Body of pancreas (tissue), 4 donors: ENCODE results near the gene AKAP11. TPM values are rescaled to one million over a fixed set of nuclear protein-coding genes. Genes with fewer than 3 reads are reported as not detected.

ENCODE experiments used
- ATAC-seq: fragments of 150-250 bp; one replicate; pipeline ENCODE4 v1.9.1; 2016
- DNase-seq, 4 donors: peaks; one replicate each; pipeline ENCODE4 v3.0.0-alpha.2; 2019
- H3K27ac ChIP-seq, 4 donors: fragments of 200-600 bp; sonication (generic); 1 replicate in 3 of 4; 2 replicates in 1 of 4; pipeline versions ENCODE4 v1.5.1 to v1.6.1; 2016 to 2019; ENCODE audit warnings: mild to moderate bottlenecking in 1 of 4, mixed read lengths in 1 of 4, moderate library complexity in 1 of 4
- H3K27me3 ChIP-seq, 2 donors: fragments of 200-600 bp; sonication (generic); one replicate each; pipeline ENCODE4 v1.6.0; 2016; ENCODE audit warnings: mild to moderate bottlenecking in 1 of 2
- H3K36me3 ChIP-seq, 2 donors: fragments of 200-600 bp; sonication (generic); replicated peaks in 1 of 2; 2 replicates each; pipeline ENCODE4 v1.5.1; 2016; ENCODE audit warnings: low read depth in 2 of 2; ENCODE audit not compliant: insufficient read depth in 1 of 2
- H3K4me1 ChIP-seq: fragments of 200-600 bp; sonication (generic); one replicate; pipeline ENCODE4 v1.6.0; 2016
- H3K4me3 ChIP-seq, 2 donors: fragments of 200-600 bp; sonication (generic); 1 replicate in 1 of 2; 2 replicates in 1 of 2; pipeline ENCODE4 v1.5.1; 2016 to 2019
- H3K9me3 ChIP-seq, 3 donors: fragments of 200-600 bp; sonication (generic); 1 replicate in 2 of 3; 2 replicates in 1 of 3; pipeline ENCODE4 v1.5.1; 2016
- POLR2A ChIP-seq, 3 donors: fragments of 450-650 bp; IDR thresholded peaks; one replicate each; pipeline ENCODE4 v1.6.1; 2016; ENCODE audit warnings: antibody characterized with exemption in 3 of 3, mild to moderate bottlenecking in 2 of 3
- WGBS, 2 donors: methylation state at CpG; one replicate each; pipeline ENCODE4 v1.1.5; 2017; 5-methylcytosine and 5-hydroxymethylcytosine counted together
- intact Hi-C: fragments of 100-400 bp; cut with DNase I; formaldehyde crosslinking; loops from one replicate; pipeline ENCODE4 v1.15.1; 2023
- total RNA-seq, 2 donors: library from RNA; depleted of rRNA; stranded (reverse); fragments of >200 nt; gene quantifications; one replicate each; pipeline ENCODE4 v1.1.0, GENCODE V29; 2016
- TF ChIP-seq, protein P1 (sequence below), 7 experiments: fragments of 450-650 bp in 4 of 7; fragments of 200-600 bp in 3 of 7; sonication (generic) in 3 of 7; IDR thresholded peaks; one replicate each; pipeline ENCODE4 v1.5.1; 2016 to 2019; ENCODE audit warnings: antibody characterized with exemption in 7 of 7

Gene AKAP11
- total RNA-seq, 2 donors from 2014 or later, result 12.5 to 17.9 TPM

DNA sequence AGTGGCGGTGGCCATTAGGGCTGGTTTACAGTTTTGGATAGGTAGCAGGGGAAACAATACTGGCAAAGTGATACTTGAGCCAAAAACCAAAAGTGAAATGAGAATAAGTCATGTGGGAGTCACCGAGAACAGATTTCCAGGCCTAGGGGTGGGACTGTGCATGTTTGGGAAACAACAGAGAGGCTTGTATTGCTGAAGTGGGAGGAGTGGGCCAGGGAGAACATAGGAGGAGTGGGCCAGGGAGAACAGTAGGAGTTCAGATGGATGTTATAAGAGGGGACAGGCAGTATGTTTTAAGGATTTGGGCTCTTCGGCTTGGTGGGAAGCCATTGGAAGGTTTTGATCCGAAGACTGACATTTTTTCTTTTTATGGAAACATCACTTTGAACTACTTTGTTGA lies 35.5 kb downstream of the AKAP11 start:
- H3K36me3 ChIP-seq, result peaks cover 0 to 5% of the 10 kb centered on the region in 2 donors
- no peak for DNase-seq
- 69 to 70% methylated on average over 4 of the region's 4 CpGs for WGBS, 2 donors

DNA sequence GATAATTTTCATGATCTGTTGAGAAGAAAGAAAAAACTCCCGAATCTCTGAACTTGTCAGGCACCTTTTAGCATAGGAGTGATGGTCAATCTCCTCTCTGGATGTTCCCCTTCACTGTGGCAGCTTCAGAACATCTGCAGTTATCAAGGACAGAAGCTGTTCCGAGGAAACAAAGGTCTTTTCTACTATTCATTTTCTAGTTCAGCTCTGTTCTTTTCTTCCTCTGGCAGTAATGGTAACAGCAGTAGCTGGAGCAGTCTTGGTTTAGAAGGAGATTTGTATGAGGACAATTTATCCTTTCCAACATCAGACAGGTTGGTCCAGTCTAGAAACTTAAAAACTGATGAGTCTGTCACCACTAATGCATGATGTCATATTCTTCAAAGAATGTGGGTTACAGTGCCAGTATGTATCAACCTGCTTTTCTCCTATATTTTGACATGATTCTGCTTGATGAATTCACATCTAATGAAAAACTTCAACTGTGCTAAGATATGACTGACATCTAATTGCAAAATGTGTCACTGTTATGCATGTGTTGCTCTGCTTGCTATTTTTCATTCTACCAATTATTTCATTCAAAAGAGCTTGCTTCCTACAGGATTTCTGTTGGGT lies 41.0 kb downstream of the AKAP11 start:
- intact Hi-C loops, result no loop called here
- WGBS, 2 donors, result 65 to 66% methylated on average over 2 of the region's 2 CpGs
- DNase-seq, result no peak
- peaks cover 0 to 4% of the 10 kb centered on the region in 2 donors for H3K36me3 ChIP-seq
- no peak overlapping the region for H3K27ac ChIP-seq
- no peaks in the 10 kb centered on the region for H3K9me3 ChIP-seq
- no peaks in the 10 kb centered on the region for H3K4me1 ChIP-seq
- H3K4me3 ChIP-seq, result no peak overlapping the region
- no peak for ATAC-seq
- TF ChIP-seq POLR2A (IDR thresholded peaks at IDR 0.05), result no peak
- TF ChIP-seq, protein P1, sequence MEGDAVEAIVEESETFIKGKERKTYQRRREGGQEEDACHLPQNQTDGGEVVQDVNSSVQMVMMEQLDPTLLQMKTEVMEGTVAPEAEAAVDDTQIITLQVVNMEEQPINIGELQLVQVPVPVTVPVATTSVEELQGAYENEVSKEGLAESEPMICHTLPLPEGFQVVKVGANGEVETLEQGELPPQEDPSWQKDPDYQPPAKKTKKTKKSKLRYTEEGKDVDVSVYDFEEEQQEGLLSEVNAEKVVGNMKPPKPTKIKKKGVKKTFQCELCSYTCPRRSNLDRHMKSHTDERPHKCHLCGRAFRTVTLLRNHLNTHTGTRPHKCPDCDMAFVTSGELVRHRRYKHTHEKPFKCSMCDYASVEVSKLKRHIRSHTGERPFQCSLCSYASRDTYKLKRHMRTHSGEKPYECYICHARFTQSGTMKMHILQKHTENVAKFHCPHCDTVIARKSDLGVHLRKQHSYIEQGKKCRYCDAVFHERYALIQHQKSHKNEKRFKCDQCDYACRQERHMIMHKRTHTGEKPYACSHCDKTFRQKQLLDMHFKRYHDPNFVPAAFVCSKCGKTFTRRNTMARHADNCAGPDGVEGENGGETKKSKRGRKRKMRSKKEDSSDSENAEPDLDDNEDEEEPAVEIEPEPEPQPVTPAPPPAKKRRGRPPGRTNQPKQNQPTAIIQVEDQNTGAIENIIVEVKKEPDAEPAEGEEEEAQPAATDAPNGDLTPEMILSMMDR (IDR thresholded peaks at IDR 0.05), result no peak
- no peaks in the 10 kb centered on the region for H3K27me3 ChIP-seq

More for the DNA sequence above, 35.5 kb downstream of the AKAP11 start:
- no peaks in the 10 kb centered on the region for H3K4me1 ChIP-seq
- no peak for ATAC-seq
- no peak overlapping the region for H3K27ac ChIP-seq
- H3K9me3 ChIP-seq, result no peaks in the 10 kb centered on the region
- no peaks in the 10 kb centered on the region for H3K27me3 ChIP-seq
- TF ChIP-seq POLR2A (IDR thresholded peaks at IDR 0.05), result no peak
- TF ChIP-seq, protein P1 (IDR thresholded peaks at IDR 0.05), result no peak
- H3K4me3 ChIP-seq, result no peak overlapping the region
- intact Hi-C loops, result no loop called here

DNA sequence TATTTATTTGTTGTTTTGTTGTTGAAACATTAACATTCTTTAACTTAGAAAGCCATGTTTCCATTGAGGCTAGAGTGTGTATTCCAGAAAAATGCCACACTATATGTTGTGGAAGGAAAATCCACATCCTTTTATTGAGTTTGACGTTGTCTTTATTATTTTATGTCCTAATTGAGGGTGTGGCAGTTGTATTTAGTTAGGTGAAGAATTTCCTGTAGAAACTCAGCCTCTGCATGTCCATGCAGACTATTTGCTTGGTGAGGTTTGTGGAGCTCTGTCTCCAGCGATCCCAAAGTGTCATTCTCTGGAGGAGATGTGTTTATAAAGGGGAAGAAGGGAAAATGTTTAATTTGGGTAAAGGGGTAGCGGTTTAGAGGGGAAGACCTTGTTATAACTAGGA lies 46.6 kb downstream of the AKAP11 start:
- TF ChIP-seq, protein P1 (IDR thresholded peaks at IDR 0.05), result no peak
- TF ChIP-seq POLR2A (IDR thresholded peaks at IDR 0.05), result no peak
- Histone ChIP-seq H3K36me3 (peaks cover 0 to 2% of the 10 kb centered on the region in 2 donors), H3K27ac (no peak overlapping the region), H3K27me3 (no peaks in the 10 kb centered on the region), H3K4me1 (no peaks in the 10 kb centered on the region), H3K4me3 (no peak overlapping the region), H3K9me3 (no peaks in the 10 kb centered on the region)
- no peak for ATAC-seq
- intact Hi-C loops, result no loop called here
- 81 to 87% methylated on average over 3 of the region's 3 CpGs for WGBS, 2 donors
- no peak for DNase-seq

DNA sequence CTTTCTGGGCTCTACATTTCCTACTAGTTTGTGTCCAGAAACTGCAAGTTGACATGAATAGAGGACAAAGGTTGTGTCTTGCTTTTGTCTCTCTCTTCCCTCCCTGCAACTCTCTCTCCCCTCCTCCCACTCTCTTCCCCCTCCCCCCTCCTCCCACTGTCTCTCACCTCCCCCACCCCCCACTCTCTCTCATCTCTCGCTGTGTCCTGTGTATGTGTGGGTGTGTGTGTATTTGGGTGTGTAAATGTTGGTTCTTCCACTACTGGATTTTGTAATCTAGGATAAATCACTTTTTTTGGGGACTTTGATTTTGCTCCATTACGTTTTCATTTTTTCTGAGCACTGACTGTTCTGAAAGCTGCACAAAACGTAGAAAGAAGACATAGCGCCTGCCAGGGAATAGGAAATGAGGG lies 48.4 kb downstream of the AKAP11 start:
- Histone ChIP-seq H3K4me1 (no peaks in the 10 kb centered on the region), H3K36me3 (peaks cover 0 to 2% of the 10 kb centered on the region in 2 donors), H3K27me3 (no peaks in the 10 kb centered on the region), H3K27ac (no peak overlapping the region), H3K9me3 (no peaks in the 10 kb centered on the region), H3K4me3 (no peak overlapping the region)
- DNase-seq (no peak), ATAC-seq (no peak)
- intact Hi-C loops, result no loop called here
- WGBS, 2 donors, result 83 to 92% methylated on average over 4 of the region's 4 CpGs
- TF ChIP-seq, protein P1 (IDR thresholded peaks at IDR 0.05), result no peak
- no peak for TF ChIP-seq POLR2A (IDR thresholded peaks at IDR 0.05)

DNA sequence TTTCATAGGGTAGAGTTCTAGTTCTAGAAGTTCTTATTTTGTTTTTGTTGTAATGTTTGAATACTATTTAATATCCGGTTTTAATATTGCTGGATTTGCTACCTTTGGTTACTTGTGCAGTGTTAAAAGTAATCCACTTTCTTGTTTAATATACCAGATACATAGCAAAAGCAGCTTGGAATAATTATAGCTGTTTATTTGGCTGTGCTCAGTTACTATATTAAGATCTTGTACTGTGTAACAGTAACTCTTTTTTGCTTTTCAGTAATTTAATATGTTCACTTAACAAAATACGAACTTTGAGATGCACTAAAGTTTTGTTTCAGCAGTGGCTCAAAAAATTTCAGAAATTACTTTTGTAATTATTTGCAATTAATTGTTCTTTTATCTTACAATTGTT lies 50.9 kb downstream of the AKAP11 start:
- WGBS, 2 donors, result 87 to 88% methylated on average over 2 of the region's 2 CpGs
- peaks cover 4% of the 10 kb centered on the region for H3K4me1 ChIP-seq
- intact Hi-C loops, result no loop called here

More for the DNA sequence above, 50.9 kb downstream of the AKAP11 start:
- Histone ChIP-seq H3K4me3 (no peak overlapping the region), H3K27ac (no peak overlapping the region), H3K27me3 (no peaks in the 10 kb centered on the region), H3K9me3 (no peaks in the 10 kb centered on the region), H3K36me3 (no peaks in the 10 kb centered on the region)
- ATAC-seq, result no peak
- DNase-seq, result no peak
- no peak for TF ChIP-seq POLR2A (IDR thresholded peaks at IDR 0.05)
- TF ChIP-seq, protein P1 (IDR thresholded peaks at IDR 0.05), result no peak
